Measurements from ENCODE around the gene PCGF3. TPM values are rescaled to one million over a fixed set of nuclear protein-coding genes. Genes with fewer than 3 reads are reported as not detected.
"Not testable (repeated sequence)": the region's sequence is repeated elsewhere in the genome, so short reads cannot be mapped to it uniquely, and the experiment has no call there.

Gene PCGF3
- total RNA-seq, 1 donor from 2014 or later = 21.5 TPM

- TF ChIP-seq, protein P1, sequence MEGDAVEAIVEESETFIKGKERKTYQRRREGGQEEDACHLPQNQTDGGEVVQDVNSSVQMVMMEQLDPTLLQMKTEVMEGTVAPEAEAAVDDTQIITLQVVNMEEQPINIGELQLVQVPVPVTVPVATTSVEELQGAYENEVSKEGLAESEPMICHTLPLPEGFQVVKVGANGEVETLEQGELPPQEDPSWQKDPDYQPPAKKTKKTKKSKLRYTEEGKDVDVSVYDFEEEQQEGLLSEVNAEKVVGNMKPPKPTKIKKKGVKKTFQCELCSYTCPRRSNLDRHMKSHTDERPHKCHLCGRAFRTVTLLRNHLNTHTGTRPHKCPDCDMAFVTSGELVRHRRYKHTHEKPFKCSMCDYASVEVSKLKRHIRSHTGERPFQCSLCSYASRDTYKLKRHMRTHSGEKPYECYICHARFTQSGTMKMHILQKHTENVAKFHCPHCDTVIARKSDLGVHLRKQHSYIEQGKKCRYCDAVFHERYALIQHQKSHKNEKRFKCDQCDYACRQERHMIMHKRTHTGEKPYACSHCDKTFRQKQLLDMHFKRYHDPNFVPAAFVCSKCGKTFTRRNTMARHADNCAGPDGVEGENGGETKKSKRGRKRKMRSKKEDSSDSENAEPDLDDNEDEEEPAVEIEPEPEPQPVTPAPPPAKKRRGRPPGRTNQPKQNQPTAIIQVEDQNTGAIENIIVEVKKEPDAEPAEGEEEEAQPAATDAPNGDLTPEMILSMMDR (IDR thresholded peaks at IDR 0.05; ENCODE audit: borderline replicate concordance) = no peak
- no peaks in the 10 kb centered on the region for H3K27me3 ChIP-seq (ENCODE audit: low read depth)
- DNase-seq = no peak
- no peak overlapping the region for H3K27ac ChIP-seq (replicated peaks)
- intact Hi-C loops (cut with micrococcal nuclease) = no loop called here
- no peaks in the 10 kb centered on the region for H3K9me3 ChIP-seq (replicated peaks)
- no peak overlapping the region for H3K4me3 ChIP-seq
- peaks cover 44% of the 10 kb centered on the region for H3K36me3 ChIP-seq
- peaks cover 27% of the 10 kb centered on the region for H3K4me1 ChIP-seq
Observed at GRCh38 chr4:752196-752861, 46.7 kb downstream of the PCGF3 start.

GRCh38 chr4:753186-753585 is 47.6 kb downstream of the PCGF3 start:
- H3K9me3 ChIP-seq (replicated peaks); H3K27ac ChIP-seq (replicated peaks); DNase-seq; H3K27me3 ChIP-seq (ENCODE audit: low read depth); intact Hi-C loops (cut with micrococcal nuclease); H3K4me3 ChIP-seq: not testable (repeated sequence)
- H3K36me3 ChIP-seq = peaks cover 44% of the 10 kb centered on the region
- peaks cover 27% of the 10 kb centered on the region for H3K4me1 ChIP-seq

DNA sequence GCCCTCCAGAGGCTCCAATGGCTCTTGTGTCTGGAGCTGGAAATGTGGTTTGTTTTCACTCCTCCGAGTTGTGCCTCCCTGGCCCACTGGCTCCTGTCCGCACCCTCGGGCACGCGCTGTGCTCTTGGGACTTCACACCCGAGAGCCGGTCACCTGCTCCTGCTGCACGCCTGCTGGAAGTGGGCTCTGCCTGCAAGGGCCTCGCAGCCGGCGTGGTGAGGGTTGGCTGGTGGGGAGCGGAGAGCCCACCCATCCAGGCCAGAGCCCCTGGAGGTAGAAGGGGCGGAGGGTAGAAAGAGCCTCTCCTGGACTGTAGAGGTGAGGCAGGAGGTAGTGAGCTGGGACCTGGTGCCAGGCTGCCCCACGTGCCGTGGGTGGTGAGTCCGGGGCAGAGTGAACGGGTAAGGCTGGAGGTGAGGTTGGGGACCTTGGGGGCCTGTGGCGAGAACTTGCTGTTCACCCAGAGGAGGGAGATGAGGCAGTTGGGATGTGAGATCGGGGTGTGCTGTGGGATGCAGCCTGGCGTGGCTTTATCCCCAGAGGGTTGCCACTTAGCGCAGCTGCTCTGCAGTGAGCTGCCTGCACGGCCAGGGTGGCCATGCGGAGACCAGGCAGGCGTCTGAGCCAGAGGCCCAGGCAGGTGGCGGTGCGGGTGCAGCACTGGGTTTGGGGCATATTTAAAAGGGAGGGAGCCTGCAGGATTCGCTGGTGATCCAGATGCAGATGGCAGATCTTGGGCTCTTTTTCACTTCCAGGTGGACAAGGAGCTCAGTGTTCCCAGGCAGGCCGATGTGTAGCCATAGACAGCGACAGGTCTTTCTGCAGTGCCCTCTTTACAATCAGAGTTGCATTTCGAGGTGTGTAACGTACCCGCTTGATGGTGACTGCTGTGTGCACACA is 48.8 kb downstream of the PCGF3 start:
- no peak overlapping the region for H3K27ac ChIP-seq (replicated peaks)
- DNase-seq = no peak
- peaks cover 27% of the 10 kb centered on the region for H3K4me1 ChIP-seq
- H3K9me3 ChIP-seq (replicated peaks) = no peaks in the 10 kb centered on the region
- no peaks in the 10 kb centered on the region for H3K27me3 ChIP-seq (ENCODE audit: low read depth)
- intact Hi-C loops (cut with micrococcal nuclease) = no loop called here
- H3K4me3 ChIP-seq = no peak overlapping the region
- H3K36me3 ChIP-seq = peaks cover 36% of the 10 kb centered on the region
- TF ChIP-seq, protein P1 (IDR thresholded peaks at IDR 0.05; ENCODE audit: borderline replicate concordance) = no peak

GRCh38 chr4:757111-757510 is 51.5 kb downstream of the PCGF3 start:
- Histone ChIP-seq H3K9me3 (replicated peaks) (no peaks in the 10 kb centered on the region), H3K36me3 (peaks cover 50% of the 10 kb centered on the region), H3K27ac (replicated peaks) (no peak overlapping the region), H3K27me3 (ENCODE audit: low read depth) (no peaks in the 10 kb centered on the region), H3K4me3 (no peak overlapping the region), H3K4me1 (peaks cover 11% of the 10 kb centered on the region)
- TF ChIP-seq, protein P1 (IDR thresholded peaks at IDR 0.05; ENCODE audit: borderline replicate concordance) = no peak
- DNase-seq = no peak
- intact Hi-C loops (cut with micrococcal nuclease) = no loop called here

DNA sequence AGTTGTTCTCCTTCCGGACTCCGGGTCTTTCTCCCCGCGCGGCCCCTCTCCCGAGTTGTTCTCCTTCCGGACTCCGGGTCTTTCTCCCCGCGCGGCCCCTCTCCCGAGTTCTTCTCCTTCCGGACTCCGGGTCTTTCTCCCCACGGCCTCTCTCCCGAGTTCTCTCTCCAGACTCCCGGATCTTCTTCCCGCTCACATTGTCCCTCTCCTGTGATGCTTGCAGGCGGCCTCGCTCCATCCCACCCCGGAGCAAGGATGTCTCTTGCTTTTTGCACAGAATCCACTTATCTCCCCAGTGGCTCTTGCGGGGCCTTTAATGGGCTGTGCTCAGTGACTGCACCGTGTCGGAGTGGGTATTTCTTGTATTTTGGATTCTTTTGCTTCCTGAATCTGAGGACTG is 54.2 kb downstream of the PCGF3 start:
- H3K27ac ChIP-seq (replicated peaks); H3K9me3 ChIP-seq (replicated peaks); H3K4me1 ChIP-seq; H3K27me3 ChIP-seq (ENCODE audit: low read depth); intact Hi-C loops (cut with micrococcal nuclease); H3K4me3 ChIP-seq; DNase-seq: not testable (repeated sequence)
- H3K36me3 ChIP-seq = peaks cover 58% of the 10 kb centered on the region

DNA sequence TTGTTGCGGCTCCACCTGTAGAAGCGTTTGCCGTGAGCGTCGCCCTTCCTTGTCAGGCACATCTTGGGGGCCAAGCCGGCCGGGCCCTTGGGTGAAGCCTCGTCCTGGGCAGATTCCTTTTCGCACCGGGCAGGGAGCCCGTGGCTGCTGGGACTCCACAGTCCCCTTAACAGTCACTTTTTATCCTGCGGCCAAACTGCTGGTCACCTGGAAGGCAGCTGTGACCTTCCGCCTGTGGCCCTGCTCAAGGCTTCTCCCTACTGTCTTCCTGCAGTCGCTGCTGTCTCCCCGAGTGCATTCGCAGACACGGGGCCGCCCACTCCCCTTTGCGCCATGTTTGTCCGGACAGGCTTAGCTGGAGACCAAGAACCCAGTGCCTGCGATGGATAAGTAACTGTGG is 55.0 kb downstream of the PCGF3 start:
- no peaks in the 10 kb centered on the region for H3K27me3 ChIP-seq (ENCODE audit: low read depth)
- no peak overlapping the region for H3K27ac ChIP-seq (replicated peaks)
- intact Hi-C loops (cut with micrococcal nuclease) = no loop called here
- H3K36me3 ChIP-seq = peaks cover 59% of the 10 kb centered on the region
- no peak for DNase-seq
- TF ChIP-seq, protein P1 (IDR thresholded peaks at IDR 0.05; ENCODE audit: borderline replicate concordance) = no peak
- no peaks in the 10 kb centered on the region for H3K9me3 ChIP-seq (replicated peaks)
- peaks cover 16% of the 10 kb centered on the region for H3K4me1 ChIP-seq
- no peak overlapping the region for H3K4me3 ChIP-seq

Measured in left ventricle myocardium inferior (tissue), 1 donor.